B cell (primary cell): ENCODE data around the gene DEFB131B. TPM values are rescaled to one million over a fixed set of nuclear protein-coding genes. Genes with fewer than 3 reads are reported as not detected.

Experiments used
- ATAC-seq: fragments of 200-7000 bp; cut with Tn5 transposase; one replicate; pipeline ENCODE4 v1.10.0; 2021; ENCODE audit warnings: low read depth, mild to moderate bottlenecking, moderate number of reproducible peaks, moderate library complexity
- CTCF ChIA-PET: fragments of 350-600 bp; sonication (Branson Sonifier 250); formaldehyde crosslinking; loops from one replicate; lab custom pipeline; 2021; ENCODE audit warnings: antibody characterized with exemption, inconsistent platforms; lab: Charles Lee
- POLR2A ChIA-PET: fragments of 350-600 bp; sonication (Branson Sonifier 250); formaldehyde crosslinking; loops from one replicate; lab custom pipeline; 2021; ENCODE audit warnings: antibody characterized with exemption; lab: Charles Lee
- DNase-seq: peaks from one replicate; pipeline ENCODE4 v3.0.0; 2013
- H2AFZ ChIP-seq: 2 replicates; pipeline ENCODE4 v1.6.1; 2012; ENCODE audit warnings: mild to moderate bottlenecking, low read depth, low read length; ENCODE audit not compliant: insufficient read depth, poor library complexity, severe bottlenecking
- H3K27ac ChIP-seq, 2 donors: 1 replicate in 1 of 2; 2 replicates in 1 of 2; pipeline ENCODE4 v1.5.1; 2012 to 2013; ENCODE audit warnings: low read length in 2 of 2, mild to moderate bottlenecking in 2 of 2, moderate library complexity in 1 of 2
- H3K27me3 ChIP-seq, 4 experiments: fragments of 200-600 bp in 1 of 4; sonication (generic) in 1 of 4; replicated peaks in 1 of 4; 1 replicate in 2 of 4; 2 replicates in 2 of 4; pipeline versions ENCODE4 v1.6.1 to v1.7.0; 2013 to 2016; ENCODE audit warnings: low read length in 3 of 4, mild to moderate bottlenecking in 2 of 4, mixed read lengths in 1 of 4, moderate library complexity in 1 of 4; ENCODE audit not compliant: insufficient read depth in 4 of 4, control insufficient read depth in 3 of 4; ENCODE audit errors: control extremely low read depth in 1 of 4
- H3K36me3 ChIP-seq, 2 experiments: replicated peaks in 1 of 2; 1 replicate in 1 of 2; 2 replicates in 1 of 2; pipeline versions ENCODE4 v1.6.1 to v1.7.1; 2013; ENCODE audit warnings: low read length in 1 of 2; ENCODE audit not compliant: insufficient read depth in 2 of 2, control insufficient read depth in 1 of 2; ENCODE audit errors: control extremely low read depth in 1 of 2, extremely low read depth in 1 of 2
- H3K4me1 ChIP-seq, 2 donors: fragments of 200-600 bp in 1 of 2; sonication (generic) in 1 of 2; 1 replicate in 1 of 2; 2 replicates in 1 of 2; pipeline versions ENCODE4 v1.5.1 to v1.6.1; 2013 to 2017; ENCODE audit warnings: low read length in 2 of 2; ENCODE audit not compliant: control insufficient read depth in 2 of 2, insufficient read depth in 2 of 2
- H3K4me2 ChIP-seq: replicated peaks from 2 replicates; pipeline ENCODE3; 2012; ENCODE audit warnings: mild to moderate bottlenecking, low read depth, low read length; ENCODE audit not compliant: poor library complexity, severe bottlenecking
- H3K4me3 ChIP-seq, 5 experiments: fragments of 200-600 bp in 1 of 5; sonication (generic) in 1 of 5; 1 replicate in 3 of 5; 2 replicates in 2 of 5; pipeline versions ENCODE4 v1.5.1 to v1.7.0; 2011 to 2016; ENCODE audit warnings: low read length in 4 of 5, mild to moderate bottlenecking in 4 of 5, low read depth in 2 of 5, control low read depth in 1 of 5, moderate library complexity in 1 of 5; ENCODE audit not compliant: insufficient read depth in 1 of 5; ENCODE audit errors: control extremely low read depth in 1 of 5, extremely low read depth in 1 of 5
- H3K79me2 ChIP-seq: fragments of 200-600 bp; sonication (generic); one replicate; pipeline ENCODE4 v1.6.0; 2016; ENCODE audit warnings: low read length; ENCODE audit not compliant: control insufficient read depth, insufficient read depth
- H3K9ac ChIP-seq: fragments of 200-600 bp; sonication (generic); 2 replicates; pipeline ENCODE4 v1.6.1; 2017; ENCODE audit warnings: mild to moderate bottlenecking, low read length, moderate library complexity
- H3K9me3 ChIP-seq, 3 donors: one replicate each; pipeline versions ENCODE4 v1.6.1 to v1.7.1; 2013; ENCODE audit warnings: low read length in 2 of 3; ENCODE audit not compliant: control insufficient read depth in 2 of 3, insufficient read depth in 1 of 3; ENCODE audit errors: control extremely low read depth in 1 of 3
- H4K20me1 ChIP-seq: 2 replicates; pipeline ENCODE4 v1.6.0; 2012; ENCODE audit warnings: mild to moderate bottlenecking, low read length; ENCODE audit not compliant: insufficient read depth, control insufficient read depth, poor library complexity, severe bottlenecking
- H3K27ac Mint-ChIP-seq: one replicate; pipeline ENCODE4 v1.8.0; 2021; ENCODE audit warnings: mixed read lengths
- H3K27me3 Mint-ChIP-seq: one replicate; pipeline ENCODE4 v1.8.0; 2021; ENCODE audit warnings: mixed read lengths
- H3K4me1 Mint-ChIP-seq: one replicate; pipeline ENCODE4 v1.8.0; 2021; ENCODE audit warnings: mixed read lengths
- H3K4me3 Mint-ChIP-seq: one replicate; pipeline ENCODE4 v1.8.0; 2021; ENCODE audit warnings: mixed read lengths
- H3K9me3 Mint-ChIP-seq: one replicate; pipeline ENCODE4 v1.8.0; 2022; ENCODE audit warnings: mixed read lengths; ENCODE audit not compliant: insufficient read depth
- EZH2 ChIP-seq: IDR thresholded peaks from 2 replicates; pipeline ENCODE4 v1.6.1; 2012; ENCODE audit warnings: borderline replicate concordance, low read depth, mild to moderate bottlenecking, moderate library complexity, low read length; ENCODE audit not compliant: insufficient read depth, poor library complexity, severe bottlenecking
- WGBS: methylation state at CpG from one replicate; pipeline ENCODE4 v1.1.5; 2013; ENCODE audit warnings: missing lambda C conversion rate; ENCODE audit not compliant: insufficient coverage; 5-methylcytosine and 5-hydroxymethylcytosine counted together
- intact Hi-C: fragments of 100-400 bp; cut with micrococcal nuclease; formaldehyde crosslinking; loops from one replicate; pipeline ENCODE4 v1.10.0; 2022
- polyA plus RNA-seq: library from polyadenylated mRNA; depleted of rRNA; stranded (reverse); fragments of >200 nt; gene quantifications from 2 replicates; pipeline ENCODE4 v1.2.3, GENCODE V29; 2012
- total RNA-seq, 2 donors: library from RNA; stranded (reverse); fragments of 120-200 nt in 1 of 2; gene quantifications; 1 replicate in 1 of 2; 2 replicates in 1 of 2; pipeline versions ENCODE4 v1.2.3 to v1.2.4, GENCODE V29; 2013 to 2022
- TF ChIP-seq, protein P1 (sequence below): fragments of 200-600 bp; IDR thresholded peaks from one replicate; pipeline ENCODE4 v1.8.0; 2022; ENCODE audit warnings: antibody characterized with exemption, mild to moderate bottlenecking

Gene DEFB131B
- total and polyA plus RNA-seq, 2 donors (not counting 1 experiment from before 2014, with no cell fraction given) = not detected

- Mint-ChIP-seq H3K27ac (no peak overlapping the region), H3K9me3 (no peaks in the 10 kb centered on the region), H3K4me1 (peaks cover 3% of the 10 kb centered on the region), H3K4me3 (no peak overlapping the region), H3K27me3 (no peaks in the 10 kb centered on the region)
- 94% methylated on average over 6 of the region's 7 CpGs for WGBS
- TF ChIP-seq EZH2 = no peak
- TF ChIP-seq, protein P1, sequence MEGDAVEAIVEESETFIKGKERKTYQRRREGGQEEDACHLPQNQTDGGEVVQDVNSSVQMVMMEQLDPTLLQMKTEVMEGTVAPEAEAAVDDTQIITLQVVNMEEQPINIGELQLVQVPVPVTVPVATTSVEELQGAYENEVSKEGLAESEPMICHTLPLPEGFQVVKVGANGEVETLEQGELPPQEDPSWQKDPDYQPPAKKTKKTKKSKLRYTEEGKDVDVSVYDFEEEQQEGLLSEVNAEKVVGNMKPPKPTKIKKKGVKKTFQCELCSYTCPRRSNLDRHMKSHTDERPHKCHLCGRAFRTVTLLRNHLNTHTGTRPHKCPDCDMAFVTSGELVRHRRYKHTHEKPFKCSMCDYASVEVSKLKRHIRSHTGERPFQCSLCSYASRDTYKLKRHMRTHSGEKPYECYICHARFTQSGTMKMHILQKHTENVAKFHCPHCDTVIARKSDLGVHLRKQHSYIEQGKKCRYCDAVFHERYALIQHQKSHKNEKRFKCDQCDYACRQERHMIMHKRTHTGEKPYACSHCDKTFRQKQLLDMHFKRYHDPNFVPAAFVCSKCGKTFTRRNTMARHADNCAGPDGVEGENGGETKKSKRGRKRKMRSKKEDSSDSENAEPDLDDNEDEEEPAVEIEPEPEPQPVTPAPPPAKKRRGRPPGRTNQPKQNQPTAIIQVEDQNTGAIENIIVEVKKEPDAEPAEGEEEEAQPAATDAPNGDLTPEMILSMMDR = no peak
- H4K20me1 ChIP-seq = no peaks in the 10 kb centered on the region
- no peaks in the 10 kb centered on the region for H3K4me1 ChIP-seq
- H3K4me2 ChIP-seq = no peak overlapping the region
- no peaks in the 10 kb centered on the region for H3K9me3 ChIP-seq
- intact Hi-C loops = no loop called here
- H3K36me3 ChIP-seq = peaks cover 11 to 41% of the 10 kb centered on the region in 2 experiments
- H3K27me3 ChIP-seq = no peaks in the 10 kb centered on the region
- ATAC-seq = no peak
- CTCF ChIA-PET = no interaction called here
- no peak overlapping the region for H3K9ac ChIP-seq
- H3K79me2 ChIP-seq = no peaks in the 10 kb centered on the region
- POLR2A ChIA-PET = no interaction called here
- no peak for DNase-seq
- no peak overlapping the region for H3K27ac ChIP-seq
- no peak overlapping the region for H2AFZ ChIP-seq
- H3K4me3 ChIP-seq = no peak overlapping the region
Measured at GRCh38 chr11:71914617-71915189, 36.5 kb downstream of the DEFB131B start.

- TF ChIP-seq, protein P1 = no peak
- TF ChIP-seq EZH2 = no peak
- DNase-seq (no peak), ATAC-seq (no peak)
- H3K27me3 Mint-ChIP-seq = no peaks in the 10 kb centered on the region
- ChIA-PET CTCF (no interaction called here), POLR2A (no interaction called here)
- Histone ChIP-seq H3K27ac (no peak overlapping the region), H3K4me3 (no peak overlapping the region), H3K27me3 (no peaks in the 10 kb centered on the region), H3K9me3 (no peaks in the 10 kb centered on the region), H3K79me2 (peaks cover 11% of the 10 kb centered on the region), H3K9ac (no peak overlapping the region), H2AFZ (no peak overlapping the region), H4K20me1 (no peaks in the 10 kb centered on the region), H3K4me1 (no peaks in the 10 kb centered on the region), H3K4me2 (no peak overlapping the region), H3K36me3 (peaks cover 11 to 40% of the 10 kb centered on the region in 2 experiments)
- intact Hi-C loops = no loop called here
- no peaks in the 10 kb centered on the region for H3K4me1 Mint-ChIP-seq
- H3K9me3 Mint-ChIP-seq = no peaks in the 10 kb centered on the region
- H3K4me3 Mint-ChIP-seq = no peak overlapping the region
- 98% methylated on average over 6 of the region's 9 CpGs for WGBS
- no peak overlapping the region for H3K27ac Mint-ChIP-seq
Measured at GRCh38 chr11:71917646-71918140, 39.4 kb downstream of the DEFB131B start.
